ENCODE results near the gene TRMT11. TPM values are rescaled to one million over a fixed set of nuclear protein-coding genes. Genes with fewer than 3 reads are reported as not detected.

TRMT11 gene
- total RNA-seq: 56.5 TPM

GRCh38 chr6:125986301-125987025, at the start of gene TRMT11:
Gene TRMT11 (plus strand): TSS chr6:125986540. CDS start chr6:125986551, 11 bp downstream.

GRCh38 chr6:125956506-125957390, 29.6 kb upstream of the TRMT11 start, which contains the start of gene HINT3:
Gene HINT3 (plus strand): TSS chr6:125956770. CDS start chr6:125956978, 208 bp downstream.

Other genes starting within 250 kb of the TRMT11 start
- 6.6 TPM for gene HEY2, start 236.9 kb upstream of the TRMT11 start, total RNA-seq
- 44.5 TPM for gene NCOA7, start 195.6 kb upstream of the TRMT11 start, total RNA-seq
- gene HINT3, start 29.8 kb upstream of the TRMT11 start, total RNA-seq: 46.2 TPM